Naive thymus-derived CD8-positive, alpha-beta T cell (primary cell): ENCODE results near the gene PIK3CA. TPM values are rescaled to one million over a fixed set of nuclear protein-coding genes. Genes with fewer than 3 reads are reported as not detected.
"Not testable (repeated sequence)": the region's sequence is repeated elsewhere in the genome, so short reads cannot be mapped to it uniquely, and the experiment has no call there.

Experiments
- ATAC-seq, 2 donors: fragments of 150-1000 bp; cut with Tn5 transposase in 1 of 2; sonication (Bioruptor Pico), chemical (Tn5 transposase) in 1 of 2; 1 replicate in 1 of 2; 2 replicates in 1 of 2; pipeline ENCODE4 v1.10.0; 2021; ENCODE audit warnings: mild to moderate bottlenecking in 2 of 2, moderate library complexity in 2 of 2
- POLR2A ChIA-PET: fragments of 350-600 bp; sonication (Branson Sonifier 250); formaldehyde crosslinking; loops from one replicate; lab custom pipeline; 2021; ENCODE audit warnings: antibody characterized with exemption; lab: Charles Lee
- DNase-seq, 10 donors: peaks; one replicate each; pipeline versions ENCODE4 v3.0.0 to v3.0.0-alpha.2; 2020 to 2022
- H3K27ac Mint-ChIP-seq, 10 donors: one replicate each; pipeline ENCODE4 v1.8.0; 2020 to 2022; ENCODE audit warnings: mild to moderate bottlenecking in 10 of 10, mixed read lengths in 10 of 10, moderate library complexity in 4 of 10, inconsistent platforms in 1 of 10
- H3K27me3 Mint-ChIP-seq, 5 donors: one replicate each; pipeline ENCODE4 v1.8.0; 2021 to 2022; ENCODE audit warnings: mixed read lengths in 5 of 5
- H3K36me3 Mint-ChIP-seq, 3 donors: one replicate each; pipeline ENCODE4 v1.8.0; 2020 to 2022; ENCODE audit warnings: mixed read lengths in 3 of 3, mild to moderate bottlenecking in 2 of 3, inconsistent platforms in 1 of 3
- H3K4me1 Mint-ChIP-seq, 4 donors: one replicate each; pipeline ENCODE4 v1.8.0; 2021 to 2022; ENCODE audit warnings: mixed read lengths in 4 of 4
- H3K4me3 Mint-ChIP-seq, 10 donors: one replicate each; pipeline ENCODE4 v1.8.0; 2020 to 2022; ENCODE audit warnings: mild to moderate bottlenecking in 10 of 10, mixed read lengths in 10 of 10, moderate library complexity in 6 of 10, inconsistent platforms in 1 of 10
- H3K9me3 Mint-ChIP-seq, 9 donors: one replicate each; pipeline ENCODE4 v1.8.0; 2020 to 2022; ENCODE audit warnings: mixed read lengths in 9 of 9, mild to moderate bottlenecking in 3 of 9, inconsistent platforms in 1 of 9, moderate library complexity in 1 of 9
- polyA plus RNA-seq, 3 donors: library from polyadenylated mRNA; unstranded; fragments of 300-500 nt; fragmentation: Illumina TruSeq; gene quantifications; one replicate each; pipeline ENCODE4 v1.2.3, GENCODE V29; 2021
- total RNA-seq, 8 experiments: library from RNA in 2 of 8; stranded (reverse) in 2 of 8; gene quantifications; one replicate each; pipeline ENCODE4 v1.2.3 and lab custom pipeline; 2021 to 2026

The PIK3CA gene
- 10 to 100 TPM; 44.6 to 50.7 TPM for total RNA-seq
- polyA plus RNA-seq = 10 to 100 TPM; 11.4 to 20.3 (median 13.1) TPM
- total RNA-seq (lab: John Stamatoyannopoulos, UW) = 82.6 to 165 (median 133) reads per million in 6 experiments

GRCh38 chr3:179147873-179148615 lies at the start of gene PIK3CA:
Gene PIK3CA, plus strand, starts transcription at chr3:179148357. Its CDS starts 50,469 bp downstream, at chr3:179198826.
- DNase-seq = peak; percentile 78 to 98 (median 96)
- H3K9me3 Mint-ChIP-seq = no peaks in the 10 kb centered on the region
- H3K27ac Mint-ChIP-seq = peak within 1 kb of the TSS; percentile 93 to 99 (median 98)
- no peaks in the 10 kb centered on the region for H3K27me3 Mint-ChIP-seq
- H3K4me3 Mint-ChIP-seq = peak within 1 kb of the TSS in 9 of 10 donors; percentile 93 to 99 (median 98)
- peaks cover 25 to 44% (median 37%) of the 10 kb centered on the region in 4 donors for H3K4me1 Mint-ChIP-seq
- POLR2A ChIA-PET = interaction anchor here (0.5 to 4.0 kb wide), 32 partner anchors 11 to 1454 kb away, joined by 3 to 72 read pairs (median 4); partner anchors contain the start of genes ACTL6A, GNB4, MFN1 and TTC14
- ATAC-seq = peak; percentile 67 to 78
- no peaks in the 10 kb centered on the region for H3K36me3 Mint-ChIP-seq

- Mint-ChIP-seq H3K9me3 (no peaks in the 10 kb centered on the region), H3K4me1 (peaks cover 0 to 1% (median 0%) of the 10 kb centered on the region in 4 donors), H3K4me3 (no peak overlapping the region), H3K27me3 (peaks cover 0 to 8% (median 2%) of the 10 kb centered on the region in 5 donors), H3K27ac (no peak overlapping the region), H3K36me3 (no peaks in the 10 kb centered on the region)
- POLR2A ChIA-PET = interaction anchor here (1.2 kb wide), 1 partner anchor 217 kb away, joined by 3 read pairs; no protein-coding TSS in a partner anchor
- DNase-seq = no peak
- ATAC-seq = no peak
Observed at GRCh38 chr3:179098388-179099077, 49.6 kb upstream of the PIK3CA start.

DNA sequence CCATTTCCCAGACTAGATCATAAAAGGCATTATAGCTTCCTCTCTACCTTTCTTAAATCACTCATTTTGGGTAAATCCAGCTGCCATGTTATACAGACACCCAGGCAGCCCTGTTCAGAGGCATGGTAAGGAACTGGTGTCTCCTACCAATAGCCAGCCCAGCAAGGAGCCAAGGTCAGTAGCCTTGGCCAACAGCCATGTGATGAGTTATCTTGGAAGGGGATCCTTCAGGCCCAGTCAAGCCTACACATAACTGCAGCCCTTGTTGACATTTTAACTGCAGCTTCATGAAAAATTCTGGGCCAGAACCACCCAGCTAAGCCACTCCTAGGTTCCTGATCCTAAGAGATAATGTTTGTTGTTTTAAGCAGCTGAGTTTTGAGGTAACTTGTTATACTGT lies 47.5 kb upstream of the PIK3CA start:
- no peak for ATAC-seq
- H3K27me3 Mint-ChIP-seq = peaks cover 0 to 5% (median 2%) of the 10 kb centered on the region in 5 donors

GRCh38 chr3:179105881-179106280 lies 42.3 kb upstream of the PIK3CA start:
- Mint-ChIP-seq H3K27ac (peak overlapping the region in 1 of 10 donors; percentile 3), H3K4me3 (no peak overlapping the region), H3K4me1 (no peaks in the 10 kb centered on the region), H3K9me3 (peaks cover 0 to 9% (median 0%) of the 10 kb centered on the region in 9 donors), H3K27me3 (peaks cover 0 to 8% (median 2%) of the 10 kb centered on the region in 5 donors), H3K36me3 (peaks cover 0 to 7% (median 0%) of the 10 kb centered on the region in 3 donors)
- DNase-seq = no peak
- ATAC-seq = no peak
- POLR2A ChIA-PET = interaction anchor here (1.1 kb wide), 1 partner anchor 42 kb away, joined by 3 read pairs; the partner anchor contains the start of gene PIK3CA

More for the DNA sequence above, 47.5 kb upstream of the PIK3CA start:
- H3K27ac Mint-ChIP-seq = no peak overlapping the region
- H3K36me3 Mint-ChIP-seq = no peaks in the 10 kb centered on the region
- H3K4me3 Mint-ChIP-seq = no peak overlapping the region
- H3K4me1 Mint-ChIP-seq = no peaks in the 10 kb centered on the region
- H3K9me3 Mint-ChIP-seq = no peaks in the 10 kb centered on the region
- DNase-seq = no peak
- POLR2A ChIA-PET = no interaction called here

DNA sequence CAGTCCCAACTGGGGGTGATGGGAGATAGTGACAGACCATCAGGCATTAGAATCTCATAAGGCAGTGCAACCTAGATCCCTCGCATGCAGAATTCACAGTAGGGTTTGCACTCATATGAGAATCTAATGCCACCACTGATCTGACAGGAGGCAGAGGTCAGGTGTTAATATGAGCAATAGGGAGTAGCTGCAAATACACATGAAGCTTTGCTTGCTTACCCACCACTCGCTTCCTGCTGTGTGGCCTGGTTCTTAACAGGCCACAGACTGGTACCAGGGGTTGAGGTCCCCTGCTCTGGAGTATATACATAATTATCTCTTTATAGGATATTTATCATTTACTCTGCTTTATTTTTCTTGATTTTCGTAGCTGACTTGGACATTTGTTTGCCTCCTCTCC lies 40.5 kb upstream of the PIK3CA start:
- no peak overlapping the region for H3K4me3 Mint-ChIP-seq
- POLR2A ChIA-PET = interaction anchor here (0.6 kb wide), 1 partner anchor 95 kb away, joined by 5 read pairs; no protein-coding TSS in a partner anchor

GRCh38 chr3:179108086-179108485 lies 40.1 kb upstream of the PIK3CA start:
- Mint-ChIP-seq H3K27ac (no peak overlapping the region), H3K4me3 (no peak overlapping the region), H3K4me1 (no peaks in the 10 kb centered on the region), H3K36me3 (peaks cover 0 to 7% (median 6%) of the 10 kb centered on the region in 3 donors), H3K27me3 (peaks cover 0 to 18% (median 7%) of the 10 kb centered on the region in 5 donors), H3K9me3 (peaks cover 0 to 9% (median 3%) of the 10 kb centered on the region in 9 donors)
- ATAC-seq (no peak), DNase-seq (no peak)
- POLR2A ChIA-PET = interaction anchor here (0.6 kb wide), 1 partner anchor 96 kb away, joined by 5 read pairs; no protein-coding TSS in a partner anchor

More for the DNA sequence above, 40.5 kb upstream of the PIK3CA start:
- Mint-ChIP-seq H3K27me3 (peaks cover 0 to 13% (median 5%) of the 10 kb centered on the region in 5 donors), H3K27ac (no peak overlapping the region), H3K4me1 (no peaks in the 10 kb centered on the region), H3K36me3 (peaks cover 0 to 7% (median 5%) of the 10 kb centered on the region in 3 donors), H3K9me3 (peaks cover 0 to 9% (median 3%) of the 10 kb centered on the region in 9 donors)
- ATAC-seq (no peak), DNase-seq (no peak)

DNA sequence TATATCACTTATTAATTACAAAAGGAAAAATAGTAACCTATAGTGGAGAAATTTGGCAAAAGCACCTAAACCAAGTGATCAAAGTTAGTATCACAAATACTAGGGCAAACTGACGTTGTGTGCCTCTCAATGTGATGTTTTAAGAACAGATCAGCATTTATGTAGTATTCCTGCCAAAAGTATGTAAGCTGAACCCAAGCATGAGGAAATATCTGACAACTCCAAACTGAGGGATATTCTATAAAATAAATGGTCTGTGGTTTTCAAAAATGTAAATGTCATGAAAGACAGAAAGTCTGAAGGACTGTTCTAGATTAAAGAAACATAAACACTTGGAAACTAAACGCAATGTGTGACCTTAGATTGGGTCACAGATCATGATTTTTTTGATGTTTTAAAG lies 34.3 kb upstream of the PIK3CA start:
- ATAC-seq (no peak), DNase-seq (no peak)
- no peaks in the 10 kb centered on the region for H3K4me1 Mint-ChIP-seq
- no peak overlapping the region for H3K27ac Mint-ChIP-seq
- POLR2A ChIA-PET = no interaction called here
- peaks cover 0 to 6% (median 5%) of the 10 kb centered on the region in 3 donors for H3K36me3 Mint-ChIP-seq
- peaks cover 0 to 5% (median 3%) of the 10 kb centered on the region in 9 donors for H3K9me3 Mint-ChIP-seq
- no peak overlapping the region for H3K4me3 Mint-ChIP-seq
- peaks cover 3 to 23% (median 9%) of the 10 kb centered on the region in 5 donors for H3K27me3 Mint-ChIP-seq

- H3K27ac Mint-ChIP-seq, ATAC-seq, POLR2A ChIA-PET, H3K36me3 Mint-ChIP-seq, H3K4me1 Mint-ChIP-seq, H3K9me3 Mint-ChIP-seq, DNase-seq, H3K4me3 Mint-ChIP-seq: not testable (repeated sequence)
- H3K27me3 Mint-ChIP-seq = peaks cover 3 to 23% (median 9%) of the 10 kb centered on the region in 5 donors
Observed at GRCh38 chr3:179115444-179115843, 32.7 kb upstream of the PIK3CA start.

DNA sequence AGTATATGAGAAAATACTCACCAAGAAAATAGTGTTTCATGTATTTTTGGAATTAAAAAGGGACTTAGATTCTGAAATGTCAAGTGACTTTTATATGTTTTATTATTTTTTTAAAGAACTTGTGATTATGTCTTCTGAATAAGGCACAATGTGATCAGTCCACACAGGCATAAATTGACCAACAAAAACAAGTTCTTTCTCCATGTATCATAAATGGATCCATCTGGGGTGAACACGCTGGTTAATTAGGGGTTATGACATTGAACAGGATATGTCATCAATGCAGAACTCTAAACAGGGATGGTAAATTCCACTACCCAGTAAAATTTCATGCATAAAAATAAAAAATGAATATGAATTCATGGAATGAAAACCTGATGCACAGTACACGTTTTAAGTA lies 31.3 kb upstream of the PIK3CA start:
- no peak overlapping the region for H3K4me3 Mint-ChIP-seq
- no peak overlapping the region for H3K27ac Mint-ChIP-seq
- ATAC-seq = no peak
- H3K36me3 Mint-ChIP-seq = peaks cover 0 to 5% (median 0%) of the 10 kb centered on the region in 3 donors
- POLR2A ChIA-PET = no interaction called here
- peaks cover 0 to 7% (median 2%) of the 10 kb centered on the region in 9 donors for H3K9me3 Mint-ChIP-seq
- no peaks in the 10 kb centered on the region for H3K4me1 Mint-ChIP-seq
- peaks cover 3 to 16% (median 7%) of the 10 kb centered on the region in 5 donors for H3K27me3 Mint-ChIP-seq
- no peak for DNase-seq

- H3K27ac Mint-ChIP-seq = peak overlapping the region in 1 of 10 donors; percentile 56
- H3K27me3 Mint-ChIP-seq = peaks cover 5 to 12% (median 8%) of the 10 kb centered on the region in 5 donors
- H3K9me3 Mint-ChIP-seq, ATAC-seq, H3K4me3 Mint-ChIP-seq, POLR2A ChIA-PET, H3K4me1 Mint-ChIP-seq, H3K36me3 Mint-ChIP-seq, DNase-seq: not testable (repeated sequence)
Observed at GRCh38 chr3:179132191-179132890, 15.8 kb upstream of the PIK3CA start.

DNA sequence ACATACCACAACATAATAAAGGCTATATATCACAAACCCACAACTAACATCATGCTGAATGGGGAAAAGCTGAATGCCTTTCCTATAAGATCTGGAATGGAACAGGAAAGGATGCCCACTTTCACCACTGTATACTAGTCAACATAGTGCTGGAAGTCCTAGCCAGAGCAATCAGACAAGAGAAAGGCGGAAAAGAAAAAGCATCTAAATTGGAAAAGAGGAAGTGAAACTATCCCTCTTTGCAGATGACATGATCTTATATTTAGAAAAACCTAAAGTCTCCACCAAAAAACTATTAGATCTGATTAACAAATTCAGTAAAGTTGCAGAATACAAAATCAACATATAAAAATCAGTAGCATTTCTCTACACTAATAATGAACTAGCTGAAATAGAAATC lies 14.6 kb upstream of the PIK3CA start:
- Mint-ChIP-seq H3K4me3 (no peak overlapping the region), H3K9me3 (peaks cover 0 to 2% (median 0%) of the 10 kb centered on the region in 9 donors), H3K4me1 (peaks cover 0 to 8% (median 0%) of the 10 kb centered on the region in 4 donors), H3K36me3 (peaks cover 0 to 4% (median 0%) of the 10 kb centered on the region in 3 donors), H3K27ac (no peak overlapping the region), H3K27me3 (peaks cover 5 to 18% (median 12%) of the 10 kb centered on the region in 5 donors)
- POLR2A ChIA-PET = no interaction called here
- ATAC-seq (no peak), DNase-seq (no peak)

DNA sequence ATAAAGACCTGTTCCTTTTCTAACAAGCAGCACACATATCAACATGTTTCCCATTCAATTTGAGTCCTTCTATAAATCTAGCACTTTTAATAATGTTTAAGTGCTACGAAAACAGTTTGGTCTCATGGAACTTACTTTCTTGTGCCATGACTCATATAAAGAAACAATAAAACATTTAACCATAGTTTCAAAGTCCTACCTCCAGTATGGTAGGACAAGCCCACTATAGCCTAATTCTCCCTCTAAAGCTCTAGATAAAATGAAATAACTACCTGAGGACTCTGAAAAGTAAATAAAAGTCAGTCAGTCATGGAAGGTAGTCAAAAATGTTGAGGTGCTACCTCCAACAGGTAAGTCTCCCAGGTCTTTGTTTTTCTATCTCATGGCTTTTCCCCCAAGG lies 12.0 kb upstream of the PIK3CA start:
- POLR2A ChIA-PET = interaction anchor here (1.2 kb wide), 1 partner anchor 185 kb away, joined by 3 read pairs; no protein-coding TSS in a partner anchor
- DNase-seq = no peak
- H3K27me3 Mint-ChIP-seq = peaks cover 5 to 27% (median 12%) of the 10 kb centered on the region in 5 donors
- H3K9me3 Mint-ChIP-seq = no peaks in the 10 kb centered on the region
- no peak overlapping the region for H3K4me3 Mint-ChIP-seq
- H3K36me3 Mint-ChIP-seq = peaks cover 0 to 4% (median 0%) of the 10 kb centered on the region in 3 donors
- H3K4me1 Mint-ChIP-seq = peaks cover 0 to 8% (median 0%) of the 10 kb centered on the region in 4 donors
- H3K27ac Mint-ChIP-seq = no peak overlapping the region
- no peak for ATAC-seq
